ENCODE results near the gene SMARCA5. TPM values are rescaled to one million over a fixed set of nuclear protein-coding genes. Genes with fewer than 3 reads are reported as not detected.

SMARCA5 gene
- total and polyA plus RNA-seq, 2 donors (not counting 3 experiments of a cell fraction or from before 2014, with no cell fraction given), result 7.9 to 57.6 TPM

DNA sequence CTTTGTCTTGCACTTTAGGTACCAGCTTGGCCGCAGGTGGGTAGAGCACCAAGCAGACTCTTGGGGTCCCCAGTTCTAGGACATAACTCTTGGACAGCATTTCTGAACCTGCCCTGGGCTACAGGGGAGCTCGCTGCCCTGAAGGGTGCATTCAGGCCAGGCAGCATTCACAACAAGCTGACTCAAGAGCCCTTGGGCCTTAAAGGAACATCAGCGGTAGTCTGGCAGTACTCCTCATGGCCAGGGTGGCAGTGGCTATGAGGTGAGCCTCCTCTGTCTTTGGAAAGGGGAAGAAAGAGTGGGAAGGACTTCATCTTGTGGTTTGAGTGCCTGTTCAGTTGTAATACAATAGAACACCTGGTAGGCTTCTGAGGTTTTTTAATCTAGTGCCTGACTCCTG is 24.8 kb upstream of the SMARCA5 start:
- BruUV-seq (replicated peaks), result no TSS peak
- Histone ChIP-seq H3K27ac (ENCODE audit: insufficient read depth, low read depth, low read length) (no peak overlapping the region), H4K20me1 (replicated peaks; ENCODE audit: control insufficient read depth, extremely low read depth, insufficient read depth, low read length) (no peaks in the 10 kb centered on the region), H3K9ac (replicated peaks; ENCODE audit: extremely low read depth, insufficient read depth, low read length) (no peak overlapping the region), H3K4me3 (replicated peaks in 1 of 3; ENCODE audit: insufficient read depth in 1 of 3, low read depth in 1 of 3, low read length in 3 of 3) (no peak overlapping the region), H3K9me1 (replicated peaks; ENCODE audit: control insufficient read depth, extremely low read depth, insufficient read depth, low read length) (no peaks in the 10 kb centered on the region), H3K27me3 (ENCODE audit: control insufficient read depth in 2 of 2, insufficient read depth in 2 of 2, low read length in 2 of 2) (no peaks in the 10 kb centered on the region), H3K36me3 (ENCODE audit: control insufficient read depth in 2 of 2, extremely low read depth in 1 of 2, insufficient read depth in 2 of 2, low read length in 2 of 2) (no peaks in the 10 kb centered on the region), H3K9me3 (replicated peaks; ENCODE audit: control insufficient read depth, insufficient read depth, low read length) (no peaks in the 10 kb centered on the region), H3K79me2 (ENCODE audit: control insufficient read depth, insufficient read depth, low read length) (no peaks in the 10 kb centered on the region), H3K4me1 (ENCODE audit: control insufficient read depth, extremely low read depth, insufficient read depth, low read length) (no peaks in the 10 kb centered on the region), H3K4me2 (ENCODE audit: insufficient read depth, low read length) (no peak overlapping the region), H2AFZ (ENCODE audit: low read depth, low read length) (no peak overlapping the region)
- no peak for DNase-seq (ENCODE audit: low read depth, low spot score)
- POLR2A ChIA-PET, result no interaction called here
- dilution Hi-C loops (cut with MboI; ENCODE audit: extremely low pct_ligation_motif_present, low sequenced_read_pairs) (no loop called here), intact Hi-C loops (cut with micrococcal nuclease) (no loop called here)
- no peak for TF ChIP-seq POLR2A (IDR thresholded peaks at IDR 0.05; ENCODE audit: low read depth, low read length)
- no peak for TF ChIP-seq GATA2 (IDR thresholded peaks at IDR 0.05; ENCODE audit: insufficient read depth, insufficient read length, low read depth, low read length)
- no peak for TF ChIP-seq JUN (IDR thresholded peaks at IDR 0.05; ENCODE audit: borderline replicate concordance, insufficient read depth, insufficient read length, low read depth)
- TF ChIP-seq, protein P1, sequence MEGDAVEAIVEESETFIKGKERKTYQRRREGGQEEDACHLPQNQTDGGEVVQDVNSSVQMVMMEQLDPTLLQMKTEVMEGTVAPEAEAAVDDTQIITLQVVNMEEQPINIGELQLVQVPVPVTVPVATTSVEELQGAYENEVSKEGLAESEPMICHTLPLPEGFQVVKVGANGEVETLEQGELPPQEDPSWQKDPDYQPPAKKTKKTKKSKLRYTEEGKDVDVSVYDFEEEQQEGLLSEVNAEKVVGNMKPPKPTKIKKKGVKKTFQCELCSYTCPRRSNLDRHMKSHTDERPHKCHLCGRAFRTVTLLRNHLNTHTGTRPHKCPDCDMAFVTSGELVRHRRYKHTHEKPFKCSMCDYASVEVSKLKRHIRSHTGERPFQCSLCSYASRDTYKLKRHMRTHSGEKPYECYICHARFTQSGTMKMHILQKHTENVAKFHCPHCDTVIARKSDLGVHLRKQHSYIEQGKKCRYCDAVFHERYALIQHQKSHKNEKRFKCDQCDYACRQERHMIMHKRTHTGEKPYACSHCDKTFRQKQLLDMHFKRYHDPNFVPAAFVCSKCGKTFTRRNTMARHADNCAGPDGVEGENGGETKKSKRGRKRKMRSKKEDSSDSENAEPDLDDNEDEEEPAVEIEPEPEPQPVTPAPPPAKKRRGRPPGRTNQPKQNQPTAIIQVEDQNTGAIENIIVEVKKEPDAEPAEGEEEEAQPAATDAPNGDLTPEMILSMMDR (IDR thresholded peaks at IDR 0.05; ENCODE audit: extremely low read depth in 1 of 2, insufficient read depth in 1 of 2, low read depth in 1 of 2, low read length in 2 of 2), result no peak
- CTCF ChIA-PET, result no interaction called here
- no peak for FAIRE-seq

DNA sequence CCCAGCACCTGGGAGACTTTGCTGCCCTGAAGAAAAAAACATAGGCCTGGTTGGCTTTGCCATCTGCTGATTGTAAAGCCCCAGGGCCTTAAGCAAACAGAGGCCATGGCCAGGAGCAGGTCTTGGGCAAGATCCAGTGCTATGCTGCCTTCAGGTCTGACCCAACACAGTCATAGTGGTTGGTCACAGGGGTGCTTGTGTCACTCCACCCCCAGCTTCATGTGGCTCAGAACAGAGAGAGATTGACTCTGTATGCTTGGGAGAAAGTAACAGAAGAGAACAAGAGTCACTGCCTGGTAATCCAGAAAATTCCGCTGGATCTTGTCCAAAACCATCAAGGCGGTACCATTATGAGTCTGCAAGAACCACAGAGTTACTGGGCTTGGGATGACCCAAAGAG is 24.4 kb upstream of the SMARCA5 start:
- Histone ChIP-seq H3K27me3 (ENCODE audit: control insufficient read depth in 2 of 2, insufficient read depth in 2 of 2, low read length in 2 of 2) (no peaks in the 10 kb centered on the region), H4K20me1 (replicated peaks; ENCODE audit: control insufficient read depth, extremely low read depth, insufficient read depth, low read length) (no peaks in the 10 kb centered on the region), H3K36me3 (ENCODE audit: control insufficient read depth in 2 of 2, extremely low read depth in 1 of 2, insufficient read depth in 2 of 2, low read length in 2 of 2) (no peaks in the 10 kb centered on the region), H3K27ac (ENCODE audit: insufficient read depth, low read depth, low read length) (no peak overlapping the region), H2AFZ (ENCODE audit: low read depth, low read length) (no peak overlapping the region), H3K4me2 (ENCODE audit: insufficient read depth, low read length) (no peak overlapping the region), H3K4me3 (replicated peaks in 1 of 3; ENCODE audit: insufficient read depth in 1 of 3, low read depth in 1 of 3, low read length in 3 of 3) (no peak overlapping the region), H3K9me3 (replicated peaks; ENCODE audit: control insufficient read depth, insufficient read depth, low read length) (no peaks in the 10 kb centered on the region), H3K79me2 (ENCODE audit: control insufficient read depth, insufficient read depth, low read length) (no peaks in the 10 kb centered on the region), H3K9me1 (replicated peaks; ENCODE audit: control insufficient read depth, extremely low read depth, insufficient read depth, low read length) (no peaks in the 10 kb centered on the region), H3K4me1 (ENCODE audit: control insufficient read depth, extremely low read depth, insufficient read depth, low read length) (no peaks in the 10 kb centered on the region), H3K9ac (replicated peaks; ENCODE audit: extremely low read depth, insufficient read depth, low read length) (no peak overlapping the region)
- no TSS peak for BruUV-seq (replicated peaks)
- ChIA-PET CTCF (no interaction called here), POLR2A (no interaction called here)
- FAIRE-seq (no peak), DNase-seq (ENCODE audit: low read depth, low spot score) (no peak)
- TF ChIP-seq, protein P1 (IDR thresholded peaks at IDR 0.05; ENCODE audit: extremely low read depth in 1 of 2, insufficient read depth in 1 of 2, low read depth in 1 of 2, low read length in 2 of 2), result no peak
- TF ChIP-seq MYC (IDR thresholded peaks at IDR 0.05; ENCODE audit: low read depth, low read length), result no peak
- TF ChIP-seq FOS (IDR thresholded peaks at IDR 0.05; ENCODE audit: borderline replicate concordance, insufficient read depth, low read length), result no peak
- TF ChIP-seq POLR2A (IDR thresholded peaks at IDR 0.05; ENCODE audit: low read depth, low read length), result no peak
- no peak for TF ChIP-seq JUN (IDR thresholded peaks at IDR 0.05; ENCODE audit: borderline replicate concordance, insufficient read depth, insufficient read length, low read depth)
- TF ChIP-seq, protein P2, sequence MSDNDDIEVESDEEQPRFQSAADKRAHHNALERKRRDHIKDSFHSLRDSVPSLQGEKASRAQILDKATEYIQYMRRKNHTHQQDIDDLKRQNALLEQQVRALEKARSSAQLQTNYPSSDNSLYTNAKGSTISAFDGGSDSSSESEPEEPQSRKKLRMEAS (IDR thresholded peaks at IDR 0.05; ENCODE audit: insufficient read depth, insufficient read length), result no peak
- no peak for TF ChIP-seq GATA2 (IDR thresholded peaks at IDR 0.05; ENCODE audit: insufficient read depth, insufficient read length, low read depth, low read length)
- no peak for TF ChIP-seq EZH2 (IDR thresholded peaks at IDR 0.05; ENCODE audit: borderline replicate concordance, low read depth, low read length, severe bottlenecking)
- no peak for TF ChIP-seq POLR2AphosphoS5 (IDR thresholded peaks at IDR 0.05; ENCODE audit: insufficient read depth, low read depth, low read length)
- dilution Hi-C loops (cut with MboI; ENCODE audit: extremely low pct_ligation_motif_present, low sequenced_read_pairs) (no loop called here), intact Hi-C loops (cut with micrococcal nuclease) (no loop called here)

Data from endothelial cell of umbilical vein (primary cell).